Midbrain (tissue), 1 donor: ENCODE measurements around the gene KATNIP.
"Not testable (repeated sequence)": the region's sequence is repeated elsewhere in the genome, so short reads cannot be mapped to it uniquely, and the experiment has no call there.

ENCODE experiments used
- DNase-seq: peaks from one replicate; lab custom pipeline; 2025; lab: John Stamatoyannopoulos, UW

KATNIP gene

DNA sequence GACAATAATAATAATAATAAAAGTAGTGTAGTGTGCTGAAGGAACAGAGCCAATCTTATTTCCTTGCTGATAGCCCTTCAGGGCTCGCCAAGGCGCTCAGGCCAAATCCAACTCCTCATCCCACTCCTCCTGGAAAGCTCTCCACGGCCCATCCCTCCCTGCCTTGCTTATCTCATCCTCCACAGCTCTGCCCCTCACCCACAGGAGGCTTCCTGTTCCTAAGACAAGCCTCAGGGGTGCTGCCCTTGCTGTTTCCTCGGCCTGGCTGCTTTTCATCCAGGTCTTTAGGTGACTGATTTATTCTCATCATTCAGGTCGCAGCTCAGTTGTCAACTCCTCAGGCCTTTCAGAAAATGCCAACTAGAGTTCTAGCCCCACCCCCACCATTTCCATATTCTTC, 11.4 kb upstream of the KATNIP start:
- DNase-seq = no peak

DNA sequence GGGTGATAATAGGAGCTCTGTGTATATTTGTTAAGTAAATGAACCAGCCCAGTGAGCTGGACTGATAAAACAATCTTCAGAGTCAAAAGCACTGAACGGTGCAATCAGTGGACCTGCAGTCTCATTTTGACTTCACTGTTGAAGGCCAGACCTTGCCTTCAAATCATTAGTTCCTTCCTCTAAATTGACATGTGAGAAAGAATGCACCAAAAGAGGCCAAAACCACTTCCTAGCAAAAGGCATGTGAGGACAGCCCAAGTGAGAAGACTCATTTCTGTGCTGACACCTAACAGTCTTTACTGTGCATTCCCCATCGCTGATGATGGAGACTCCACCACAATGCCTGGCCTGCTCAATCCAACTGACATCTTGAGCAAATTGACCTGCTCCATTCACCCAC, 10.8 kb upstream of the KATNIP start:
- DNase-seq = no peak

DNA sequence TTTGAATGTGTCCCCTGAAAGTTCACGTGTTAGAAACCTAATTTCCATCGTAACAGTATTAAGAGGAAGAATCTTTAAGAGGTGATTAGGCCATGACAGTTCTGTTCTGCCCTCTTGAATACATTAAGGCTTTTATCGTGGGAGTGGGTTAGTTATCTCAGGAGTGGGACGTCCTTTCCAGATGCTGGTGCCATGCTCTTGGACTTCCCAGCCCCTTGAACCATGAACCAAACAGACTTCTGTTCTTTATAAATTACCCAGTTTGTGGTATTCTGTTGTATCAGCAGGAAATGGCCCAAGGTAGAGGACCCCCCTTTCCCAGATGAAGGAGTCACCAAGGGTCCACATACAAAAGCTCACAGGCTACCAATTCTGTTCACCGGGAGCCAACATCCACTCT, 10.3 kb upstream of the KATNIP start:
- no peak for DNase-seq

DNA sequence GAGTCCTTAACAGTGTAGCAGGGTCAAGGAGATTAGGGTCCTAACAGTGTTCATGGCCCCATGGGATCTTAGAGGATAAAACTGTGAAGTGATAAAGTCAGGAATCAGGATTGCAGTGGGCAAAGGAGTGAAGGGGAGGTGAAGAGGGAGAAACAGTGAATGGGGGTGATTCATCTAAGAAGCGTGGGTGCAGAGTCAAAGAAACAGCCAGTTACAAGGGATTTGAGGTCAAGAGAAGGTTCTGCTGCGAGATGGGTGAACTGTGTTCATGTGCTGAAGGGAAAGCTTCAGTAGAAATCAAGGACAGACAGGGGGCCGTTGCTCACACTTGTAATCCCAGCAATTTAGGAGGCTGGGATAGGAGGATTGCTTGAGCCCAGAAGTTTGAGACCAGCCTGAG, 6.1 kb upstream of the KATNIP start:
- no peak for DNase-seq

DNA sequence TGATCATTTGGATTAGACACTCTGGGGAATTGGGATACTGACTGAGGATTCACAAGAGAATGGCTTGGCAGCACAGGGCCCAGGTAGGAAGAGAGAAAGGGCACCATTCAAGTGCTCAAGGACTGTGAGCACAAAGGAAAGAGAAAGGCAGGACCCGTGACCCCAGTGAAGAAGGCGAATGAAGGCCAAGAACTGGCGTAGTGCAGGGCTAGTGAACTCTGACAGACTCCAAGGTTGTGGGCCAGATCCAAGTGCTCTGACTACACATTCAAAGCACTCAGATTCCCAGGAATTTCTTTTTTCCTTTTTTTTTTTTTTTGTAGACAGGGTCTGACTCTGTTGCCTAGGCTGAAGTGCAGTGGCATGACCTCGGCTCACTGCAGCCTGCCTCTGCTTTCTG, 5.3 kb upstream of the KATNIP start:
- no peak for DNase-seq

DNA sequence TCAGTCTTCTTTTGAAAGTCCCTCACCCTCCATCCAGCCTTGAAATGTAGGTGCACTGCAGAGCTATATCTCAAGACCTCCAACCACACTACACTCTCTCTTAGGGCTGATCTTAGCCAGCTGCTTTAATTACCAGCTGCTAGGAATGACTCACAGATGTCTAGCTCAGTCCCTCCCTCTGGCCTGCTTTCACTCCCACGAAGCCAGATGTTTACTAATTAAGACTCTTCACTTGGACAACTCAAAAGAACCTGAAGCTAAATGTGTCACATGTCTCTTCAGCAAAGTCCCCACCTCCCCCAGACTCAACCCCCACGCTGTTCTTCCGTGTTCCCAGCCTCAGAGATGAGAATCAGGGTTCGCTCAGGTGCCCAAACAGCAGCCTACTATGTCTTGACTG, 2.8 kb upstream of the KATNIP start:
- no peak for DNase-seq

DNA sequence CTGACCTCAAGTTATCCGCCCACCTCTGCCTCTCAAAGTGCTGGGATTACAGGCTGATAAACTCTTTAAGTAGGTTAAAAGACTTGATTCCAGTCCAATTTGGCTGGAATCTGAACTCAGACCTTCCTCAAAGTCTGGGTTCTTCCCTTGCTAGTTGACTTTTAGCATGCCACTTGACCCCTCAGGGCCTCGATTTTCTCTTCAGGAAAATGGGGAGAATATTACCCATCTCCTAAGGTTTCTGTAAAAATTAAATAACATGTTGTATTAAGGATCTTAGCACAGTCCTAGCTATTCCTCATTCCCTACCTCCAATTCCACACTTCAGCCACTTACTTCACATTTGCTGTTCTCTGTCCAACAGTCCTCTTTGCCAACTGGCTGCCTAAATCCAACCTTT, 2.1 kb upstream of the KATNIP start:
- no peak for DNase-seq

DNA sequence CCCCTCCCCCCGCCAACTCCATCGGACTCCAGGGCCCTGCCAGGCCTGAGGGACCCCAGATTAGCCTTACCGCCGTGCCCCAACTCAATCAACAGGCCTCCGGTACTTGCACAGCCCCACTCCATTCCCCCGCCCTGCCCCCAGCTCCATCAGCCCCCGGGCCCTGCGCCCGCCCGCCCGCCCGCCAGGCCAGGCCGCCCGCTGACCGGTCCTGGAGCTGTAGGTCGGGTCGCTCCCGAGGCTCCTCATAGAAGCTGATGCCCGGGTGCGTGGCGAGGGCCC, 539 bp upstream of the KATNIP start:
- no peak for DNase-seq

DNA sequence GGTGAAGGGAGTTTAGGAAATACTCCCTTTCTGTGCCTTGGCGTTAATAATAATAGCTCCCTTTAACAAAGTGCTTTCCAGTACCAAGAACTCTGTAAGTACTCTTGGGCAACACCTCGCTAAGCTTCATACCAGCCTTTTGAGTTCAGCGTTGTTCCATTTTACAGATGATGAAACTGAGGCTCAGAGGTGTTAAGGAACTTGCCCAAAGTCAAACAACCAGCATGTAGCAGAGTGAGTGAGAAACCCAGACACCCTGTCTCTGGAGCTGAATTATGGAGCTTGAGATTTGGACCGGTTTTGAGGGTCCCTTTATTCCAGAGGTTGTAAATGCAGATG, 607 bp downstream of the KATNIP start:
- DNase-seq = no peak

DNA sequence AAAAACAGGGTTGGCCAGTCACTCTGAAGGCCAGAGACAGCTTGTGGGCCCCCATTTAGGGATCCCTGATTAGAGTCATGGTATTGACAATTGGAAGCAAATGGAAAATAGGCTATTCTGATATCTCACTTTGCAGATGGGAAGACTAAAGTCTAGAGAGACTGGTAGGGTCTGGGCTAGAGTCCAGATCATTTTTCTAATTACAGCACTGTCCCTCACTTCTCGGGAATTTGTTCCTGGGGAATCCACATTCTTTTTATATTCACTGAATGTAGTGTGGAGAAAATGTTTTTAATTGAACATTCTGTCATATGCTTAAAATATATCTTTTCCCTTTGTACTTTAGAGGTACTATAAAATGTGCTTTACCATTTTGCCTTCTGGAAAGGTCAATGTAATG, 1.1 kb downstream of the KATNIP start:
- DNase-seq = no peak

DNA sequence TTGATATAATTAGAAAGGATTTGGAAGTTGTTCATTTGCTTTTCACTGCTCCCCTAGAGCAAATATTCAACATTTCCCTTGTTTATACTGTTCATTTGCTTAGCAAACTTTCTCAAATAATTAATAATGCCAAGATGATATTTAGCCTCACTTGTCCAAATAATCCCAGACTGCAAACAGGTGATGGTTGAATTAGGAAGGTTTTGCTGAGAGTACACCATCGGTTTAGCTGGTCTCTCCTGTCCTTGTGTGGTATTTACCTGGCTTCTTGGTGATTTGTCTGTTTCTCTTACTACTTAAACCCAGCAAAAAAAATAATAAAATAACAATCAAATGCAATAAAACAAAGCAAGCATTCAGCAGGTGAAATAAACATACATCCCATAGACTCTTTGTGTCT, 6.5 kb downstream of the KATNIP start:
- DNase-seq = no peak

DNA sequence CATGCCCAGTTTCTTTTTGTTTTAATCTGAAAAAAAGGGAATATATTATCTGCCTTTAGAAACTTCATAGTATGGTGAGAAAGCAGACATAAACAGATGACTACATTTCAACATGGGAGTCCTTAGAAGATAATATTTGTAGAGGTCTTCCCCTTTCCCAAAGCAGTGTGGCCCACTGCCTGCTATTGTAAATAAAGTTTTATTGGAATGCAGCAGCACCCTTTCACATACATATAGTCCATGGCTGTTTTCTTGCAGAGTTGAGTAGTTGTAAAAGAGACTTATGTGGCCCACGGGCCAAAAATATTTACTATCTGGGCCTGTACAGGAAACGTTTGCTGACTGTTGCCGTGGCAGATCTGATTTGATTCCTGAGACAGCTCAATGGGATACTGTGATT, 8.5 kb downstream of the KATNIP start:
- no peak for DNase-seq

DNA sequence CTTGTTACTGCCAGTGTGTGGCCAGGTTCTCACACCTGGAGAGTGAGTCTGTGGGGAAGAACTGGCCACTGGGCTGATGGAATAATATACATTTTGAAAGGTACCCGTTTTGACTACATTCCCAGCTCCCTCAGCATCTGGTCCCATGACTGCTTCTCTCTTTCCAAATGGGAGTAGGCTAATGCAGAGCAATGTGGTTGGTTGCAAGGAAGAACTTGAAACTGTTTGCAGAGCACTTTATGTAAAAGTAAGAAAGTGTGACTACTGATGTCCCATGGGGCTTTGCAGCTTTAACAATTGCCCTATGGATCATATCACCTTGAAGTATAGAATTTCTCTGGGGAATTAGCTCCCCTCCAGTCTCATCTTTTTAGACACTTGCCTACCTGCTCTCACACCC, 9.0 kb downstream of the KATNIP start:
- DNase-seq = no peak

DNA sequence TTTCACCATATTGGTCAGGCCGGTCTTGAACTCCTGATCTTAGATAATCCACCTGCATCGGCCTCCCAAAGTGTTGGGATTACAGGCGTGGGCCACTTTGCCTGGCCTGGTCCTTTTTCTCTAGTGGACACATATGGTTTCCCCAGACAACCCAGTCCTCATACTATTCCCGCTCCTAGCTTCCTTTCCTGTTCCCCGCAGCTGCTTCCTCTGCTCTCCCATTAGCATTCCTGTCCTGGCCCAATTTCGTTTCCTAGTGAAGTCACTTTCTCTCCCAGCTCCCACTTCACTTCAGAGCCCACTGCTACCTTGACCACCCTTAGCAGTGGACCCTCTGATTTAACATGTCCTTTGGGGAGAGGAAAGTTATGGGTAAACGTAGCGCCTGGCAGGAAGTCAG, 11.3 kb downstream of the KATNIP start:
- DNase-seq = no peak

DNA sequence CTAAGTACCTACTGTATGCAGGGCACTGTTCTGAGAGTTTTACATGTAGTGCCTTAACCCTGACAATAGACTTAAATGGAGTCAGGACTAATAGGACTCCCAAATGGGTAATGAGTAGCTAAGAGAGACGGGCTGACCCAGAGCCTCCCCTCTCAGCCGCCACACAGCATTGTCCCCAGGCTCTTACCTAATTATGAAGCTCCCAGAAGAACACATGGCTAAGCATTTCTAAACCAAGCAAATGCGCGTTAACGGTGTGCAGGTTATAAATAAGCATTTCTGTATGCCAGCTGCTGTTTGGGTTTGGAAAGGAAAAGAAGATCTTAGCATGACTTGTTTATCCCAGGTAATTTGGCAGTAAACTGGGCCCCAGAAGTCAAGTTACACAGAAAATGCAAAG, 14.3 kb downstream of the KATNIP start:
- no peak for DNase-seq

DNA sequence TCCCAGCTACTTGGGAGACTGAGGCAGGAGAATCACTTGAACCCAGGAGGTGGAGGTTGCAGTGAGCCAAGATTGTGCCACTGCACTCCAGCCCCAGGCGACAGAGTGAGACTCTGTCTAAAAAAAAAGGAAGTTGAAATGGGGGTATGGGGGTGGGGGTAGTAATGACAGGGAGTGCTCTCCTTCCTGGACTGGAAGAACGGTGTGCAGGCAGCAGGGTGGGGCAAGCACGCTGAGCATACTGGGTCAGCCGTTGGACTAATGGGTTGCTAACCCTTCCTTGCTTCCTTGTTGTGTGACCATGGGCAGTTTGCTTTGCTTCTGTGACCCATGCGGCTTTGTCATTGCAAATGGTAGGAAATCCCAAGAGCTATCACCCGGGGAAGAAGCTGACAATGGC, 16.5 kb downstream of the KATNIP start:
- no peak for DNase-seq

DNA sequence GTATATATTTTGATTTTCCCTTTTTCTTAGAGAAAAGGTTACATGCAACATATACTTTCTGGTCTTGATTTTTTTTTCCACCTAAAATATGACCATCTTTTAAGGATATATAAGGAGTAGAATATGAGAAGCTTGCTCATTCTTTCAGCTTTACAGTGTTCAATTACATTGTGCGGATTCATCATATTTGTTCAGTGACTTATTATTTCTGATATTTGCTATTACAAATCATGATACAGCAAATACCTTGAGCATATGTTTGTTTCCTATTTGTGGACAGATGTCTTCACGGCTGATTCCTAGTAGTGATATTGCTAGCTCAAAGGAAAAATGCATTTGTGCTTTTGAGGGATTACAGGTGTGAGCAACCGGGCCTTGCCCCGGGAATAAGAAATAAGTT, 18.1 kb downstream of the KATNIP start:
- no peak for DNase-seq

DNA sequence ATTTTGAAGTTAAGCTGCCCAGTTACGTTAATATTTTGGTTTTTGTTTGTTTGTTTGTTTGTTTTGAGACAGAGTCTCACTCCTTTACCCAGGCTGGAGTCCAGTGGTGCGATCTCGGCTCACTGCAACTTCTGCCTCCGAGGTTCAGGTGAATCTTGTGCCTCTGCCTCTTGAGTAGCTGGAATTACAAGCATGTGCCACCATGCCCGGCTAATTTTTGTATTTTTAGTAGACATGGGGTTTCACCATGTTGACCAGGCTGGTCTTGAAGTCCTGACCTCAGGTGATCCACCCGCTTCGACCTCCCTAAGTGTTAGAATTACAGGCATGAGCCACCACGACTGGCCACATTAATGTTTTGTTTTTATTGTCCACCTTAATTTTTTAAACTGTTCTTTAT, 21.0 kb downstream of the KATNIP start:
- DNase-seq = not testable (repeated sequence)

DNA sequence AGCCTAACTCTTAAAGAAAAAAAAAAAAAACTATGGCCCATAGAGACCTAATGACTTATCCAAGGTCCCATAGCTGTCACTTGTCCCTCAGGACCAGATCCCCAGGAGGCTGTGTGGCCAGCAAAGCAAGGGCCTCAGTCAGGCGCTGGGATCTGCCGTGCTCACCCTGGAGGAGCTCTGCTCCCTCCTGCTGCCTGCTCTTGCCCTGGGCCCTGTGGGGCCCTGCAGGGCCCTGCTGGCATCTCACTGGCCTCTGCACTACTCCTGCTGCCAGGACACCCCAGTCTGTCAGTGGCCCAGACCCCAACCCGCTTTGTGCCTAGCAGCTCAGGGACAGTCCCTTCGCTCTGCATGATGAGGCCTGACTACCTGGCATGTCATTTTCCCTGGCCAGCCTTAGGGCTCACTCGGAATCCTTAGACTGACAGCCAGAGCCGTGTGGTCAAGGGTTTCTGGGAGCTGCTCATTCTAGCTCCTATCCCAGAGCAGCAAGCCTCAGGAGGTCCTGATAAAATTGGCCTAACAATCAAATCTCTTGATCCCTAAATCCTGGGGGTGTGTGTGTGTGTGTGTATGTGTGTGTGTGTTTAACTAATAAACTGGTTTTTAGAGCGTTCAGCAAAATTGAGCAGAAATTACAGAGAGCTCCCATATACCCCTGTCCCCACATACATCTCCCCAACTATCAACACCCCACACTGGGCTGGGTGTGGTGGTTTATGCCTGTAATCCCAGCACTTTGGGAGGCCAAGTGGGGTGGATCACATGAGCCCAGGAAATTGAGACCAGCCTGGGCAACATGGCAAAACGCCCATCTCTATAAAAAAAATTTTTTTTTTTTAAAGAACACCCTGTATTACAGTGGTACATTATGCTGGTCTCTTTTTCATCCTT, 21.7 kb downstream of the KATNIP start:
- no peak for DNase-seq

DNA sequence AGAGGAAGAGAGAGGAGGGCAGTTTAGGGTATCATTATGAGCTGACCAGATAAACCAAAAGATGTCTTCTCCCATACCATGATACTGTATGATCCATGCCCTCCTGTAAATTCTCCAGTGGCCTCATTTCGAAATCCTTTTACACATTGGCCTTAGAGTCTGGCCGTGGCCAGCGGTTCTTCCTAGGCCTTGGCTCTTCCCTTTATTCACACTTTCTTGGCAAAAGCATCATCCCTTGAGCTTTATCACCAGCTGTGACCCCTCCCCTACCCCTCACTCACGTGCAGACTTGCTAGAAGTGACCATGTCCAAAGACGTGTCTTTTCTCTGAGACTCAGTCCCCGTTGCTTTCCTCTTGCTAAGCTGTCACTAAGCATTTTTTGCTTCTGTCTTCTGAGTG, 22.8 kb downstream of the KATNIP start:
- no peak for DNase-seq

DNA sequence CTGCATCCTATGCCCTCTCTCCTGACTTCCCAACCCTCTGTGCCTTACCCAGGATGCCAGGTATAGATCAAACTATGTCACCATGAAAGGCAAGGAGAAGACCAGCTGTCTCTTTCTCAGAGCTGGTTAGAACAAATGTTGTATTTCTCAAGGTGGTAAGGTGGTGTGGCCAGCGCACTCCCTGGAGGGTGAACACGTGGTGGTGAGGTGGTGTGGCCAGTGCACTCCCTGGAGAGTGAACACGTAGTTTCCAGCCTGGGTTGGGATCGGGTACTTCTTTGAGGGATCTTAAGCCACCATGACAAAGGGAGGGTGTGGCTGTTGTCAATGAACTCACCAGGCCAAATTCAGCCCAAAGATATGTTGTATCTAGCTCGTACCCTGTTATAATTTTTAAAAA, 26.8 kb downstream of the KATNIP start:
- DNase-seq = no peak

DNA sequence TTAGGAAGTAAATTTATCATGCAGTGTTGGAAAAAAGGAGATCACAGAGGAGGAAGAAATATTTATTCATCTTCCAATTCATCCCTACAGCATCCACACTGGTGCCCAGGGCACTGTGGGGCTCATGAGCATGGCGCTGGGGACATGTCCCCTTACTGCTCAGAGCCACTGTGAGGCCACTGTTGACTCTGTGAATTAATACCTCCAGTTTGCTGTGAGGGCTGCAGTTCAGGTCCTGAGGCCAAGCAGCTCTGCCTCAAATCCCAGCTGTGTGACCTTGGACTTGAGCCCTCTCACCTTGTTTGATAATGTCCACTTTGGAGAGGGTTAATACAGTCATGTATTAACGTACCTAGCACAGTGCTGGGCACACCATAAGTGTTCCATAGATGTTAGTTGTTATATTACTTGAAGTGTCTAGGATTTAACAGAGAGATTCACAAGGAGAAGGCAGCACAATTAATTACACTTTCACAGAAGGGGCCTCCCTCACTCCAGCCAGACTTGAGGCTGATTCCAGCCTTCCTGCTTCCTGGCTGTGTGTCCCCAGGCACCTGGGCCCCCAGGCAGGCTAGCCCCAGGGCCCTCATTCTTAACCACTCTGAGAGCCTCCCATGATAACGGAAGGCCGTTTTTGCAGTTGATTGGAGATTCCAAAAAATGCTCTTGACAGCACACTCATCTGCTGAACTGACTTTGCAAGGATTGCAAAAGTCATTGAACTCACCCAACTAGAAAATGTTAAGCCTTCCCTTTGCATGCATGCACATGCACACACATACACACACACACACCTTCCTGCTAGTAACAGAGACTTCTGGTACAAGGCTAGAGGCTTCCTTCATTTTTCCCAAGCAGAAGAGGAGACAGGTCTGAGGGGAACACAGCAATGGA, 29.4 kb downstream of the KATNIP start:
- DNase-seq = no peak

DNA sequence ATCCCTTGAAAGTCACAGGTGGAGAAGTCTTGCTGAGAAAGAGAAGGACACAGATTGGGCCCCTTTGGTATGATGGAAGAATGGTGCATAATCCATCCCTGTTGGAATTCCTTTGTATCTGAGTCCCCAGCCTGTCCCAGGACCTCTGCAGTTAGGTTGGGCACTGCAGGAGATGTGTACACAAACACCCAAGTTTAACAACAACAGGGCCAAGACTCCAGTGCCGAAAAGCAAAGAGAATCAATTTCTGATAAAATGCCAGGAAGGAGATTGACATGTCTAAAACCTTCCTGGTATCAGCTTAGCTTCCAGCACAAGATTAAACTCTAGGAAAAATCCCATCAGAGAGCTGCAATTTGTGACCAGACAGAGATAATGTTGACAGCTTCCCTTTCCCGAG, 32.9 kb downstream of the KATNIP start:
- DNase-seq = no peak

DNA sequence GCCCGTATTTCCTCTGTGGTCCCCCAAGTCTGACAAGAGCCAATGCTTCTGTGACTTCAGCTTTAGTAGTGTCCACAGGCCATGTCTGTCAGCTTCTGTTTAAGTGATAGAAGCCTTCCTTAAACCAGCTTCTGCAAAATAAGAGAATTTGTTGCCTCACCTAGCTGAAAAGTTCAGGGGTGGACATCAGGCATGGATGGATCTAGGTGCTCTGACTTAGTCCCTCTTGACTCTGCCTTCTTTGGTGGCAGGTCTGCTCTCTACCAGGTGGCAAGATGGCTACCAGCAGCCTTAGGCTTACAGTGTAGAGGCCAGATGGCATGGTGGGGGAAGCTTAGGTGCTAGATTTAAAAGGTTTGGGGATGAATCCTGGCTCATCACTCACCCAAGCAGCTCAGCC, 33.7 kb downstream of the KATNIP start:
- DNase-seq = no peak
